Uterus (tissue), 2 donors: ENCODE measurements around the gene PDLIM7.

Source experiments
- POLR2A ChIP-seq, 2 donors: fragments of 450-650 bp; IDR thresholded peaks; one replicate each; pipeline ENCODE4 v1.6.1; 2016; ENCODE audit warnings: antibody characterized with exemption in 2 of 2, mild to moderate bottlenecking in 1 of 2, moderate library complexity in 1 of 2
- TF ChIP-seq, protein P1 (sequence below), 4 experiments: fragments of 200-600 bp in 2 of 4; fragments of 450-650 bp in 2 of 4; sonication (generic) in 2 of 4; IDR thresholded peaks; one replicate each; pipeline ENCODE4 v1.5.1; 2016 to 2019; ENCODE audit warnings: antibody characterized with exemption in 4 of 4, mild to moderate bottlenecking in 2 of 4, moderate library complexity in 1 of 4

DNA sequence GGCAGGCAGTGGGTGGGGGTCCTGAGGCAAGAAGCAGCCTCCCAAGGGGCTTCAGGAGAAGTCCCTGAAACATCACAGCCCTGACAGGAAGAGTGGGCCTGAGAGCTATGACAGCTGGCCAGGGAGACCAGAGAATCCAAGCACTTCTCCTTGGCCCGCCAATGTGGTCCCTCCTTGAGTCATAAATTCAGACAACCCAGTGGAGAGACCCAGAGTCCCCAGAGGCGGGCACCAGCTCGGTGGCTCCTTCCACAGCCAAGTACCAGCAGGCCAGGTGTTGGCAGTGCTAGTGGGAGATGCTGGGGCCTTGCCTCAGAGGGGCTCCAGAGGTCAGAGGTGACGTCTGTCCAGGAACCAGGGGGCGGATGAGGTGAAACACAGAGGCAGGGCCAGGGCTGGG lies 13.8 kb upstream of the PDLIM7 start:
- TF ChIP-seq, protein P1, sequence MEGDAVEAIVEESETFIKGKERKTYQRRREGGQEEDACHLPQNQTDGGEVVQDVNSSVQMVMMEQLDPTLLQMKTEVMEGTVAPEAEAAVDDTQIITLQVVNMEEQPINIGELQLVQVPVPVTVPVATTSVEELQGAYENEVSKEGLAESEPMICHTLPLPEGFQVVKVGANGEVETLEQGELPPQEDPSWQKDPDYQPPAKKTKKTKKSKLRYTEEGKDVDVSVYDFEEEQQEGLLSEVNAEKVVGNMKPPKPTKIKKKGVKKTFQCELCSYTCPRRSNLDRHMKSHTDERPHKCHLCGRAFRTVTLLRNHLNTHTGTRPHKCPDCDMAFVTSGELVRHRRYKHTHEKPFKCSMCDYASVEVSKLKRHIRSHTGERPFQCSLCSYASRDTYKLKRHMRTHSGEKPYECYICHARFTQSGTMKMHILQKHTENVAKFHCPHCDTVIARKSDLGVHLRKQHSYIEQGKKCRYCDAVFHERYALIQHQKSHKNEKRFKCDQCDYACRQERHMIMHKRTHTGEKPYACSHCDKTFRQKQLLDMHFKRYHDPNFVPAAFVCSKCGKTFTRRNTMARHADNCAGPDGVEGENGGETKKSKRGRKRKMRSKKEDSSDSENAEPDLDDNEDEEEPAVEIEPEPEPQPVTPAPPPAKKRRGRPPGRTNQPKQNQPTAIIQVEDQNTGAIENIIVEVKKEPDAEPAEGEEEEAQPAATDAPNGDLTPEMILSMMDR (IDR thresholded peaks at IDR 0.05), result no peak
- no peak for TF ChIP-seq POLR2A (IDR thresholded peaks at IDR 0.05)
